GM12873 (cell line): ENCODE results near the gene TP73.

ENCODE experiments used
- TF ChIP-seq, protein P1 (sequence below): IDR thresholded peaks from 2 replicates; pipeline ENCODE4 v1.5.1; 2012; ENCODE audit warnings: low read depth, mild to moderate bottlenecking, moderate library complexity, low read length, control low read depth; ENCODE audit not compliant: insufficient read depth; ENCODE audit errors: missing control alignments

Gene TP73

GRCh38 chr1:3759796-3760195 is 107.5 kb downstream of the TP73 start:
- TF ChIP-seq, protein P1, sequence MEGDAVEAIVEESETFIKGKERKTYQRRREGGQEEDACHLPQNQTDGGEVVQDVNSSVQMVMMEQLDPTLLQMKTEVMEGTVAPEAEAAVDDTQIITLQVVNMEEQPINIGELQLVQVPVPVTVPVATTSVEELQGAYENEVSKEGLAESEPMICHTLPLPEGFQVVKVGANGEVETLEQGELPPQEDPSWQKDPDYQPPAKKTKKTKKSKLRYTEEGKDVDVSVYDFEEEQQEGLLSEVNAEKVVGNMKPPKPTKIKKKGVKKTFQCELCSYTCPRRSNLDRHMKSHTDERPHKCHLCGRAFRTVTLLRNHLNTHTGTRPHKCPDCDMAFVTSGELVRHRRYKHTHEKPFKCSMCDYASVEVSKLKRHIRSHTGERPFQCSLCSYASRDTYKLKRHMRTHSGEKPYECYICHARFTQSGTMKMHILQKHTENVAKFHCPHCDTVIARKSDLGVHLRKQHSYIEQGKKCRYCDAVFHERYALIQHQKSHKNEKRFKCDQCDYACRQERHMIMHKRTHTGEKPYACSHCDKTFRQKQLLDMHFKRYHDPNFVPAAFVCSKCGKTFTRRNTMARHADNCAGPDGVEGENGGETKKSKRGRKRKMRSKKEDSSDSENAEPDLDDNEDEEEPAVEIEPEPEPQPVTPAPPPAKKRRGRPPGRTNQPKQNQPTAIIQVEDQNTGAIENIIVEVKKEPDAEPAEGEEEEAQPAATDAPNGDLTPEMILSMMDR = no peak

- TF ChIP-seq, protein P1 = no peak
Observed at GRCh38 chr1:3761296-3762010, 109.1 kb downstream of the TP73 start.

DNA sequence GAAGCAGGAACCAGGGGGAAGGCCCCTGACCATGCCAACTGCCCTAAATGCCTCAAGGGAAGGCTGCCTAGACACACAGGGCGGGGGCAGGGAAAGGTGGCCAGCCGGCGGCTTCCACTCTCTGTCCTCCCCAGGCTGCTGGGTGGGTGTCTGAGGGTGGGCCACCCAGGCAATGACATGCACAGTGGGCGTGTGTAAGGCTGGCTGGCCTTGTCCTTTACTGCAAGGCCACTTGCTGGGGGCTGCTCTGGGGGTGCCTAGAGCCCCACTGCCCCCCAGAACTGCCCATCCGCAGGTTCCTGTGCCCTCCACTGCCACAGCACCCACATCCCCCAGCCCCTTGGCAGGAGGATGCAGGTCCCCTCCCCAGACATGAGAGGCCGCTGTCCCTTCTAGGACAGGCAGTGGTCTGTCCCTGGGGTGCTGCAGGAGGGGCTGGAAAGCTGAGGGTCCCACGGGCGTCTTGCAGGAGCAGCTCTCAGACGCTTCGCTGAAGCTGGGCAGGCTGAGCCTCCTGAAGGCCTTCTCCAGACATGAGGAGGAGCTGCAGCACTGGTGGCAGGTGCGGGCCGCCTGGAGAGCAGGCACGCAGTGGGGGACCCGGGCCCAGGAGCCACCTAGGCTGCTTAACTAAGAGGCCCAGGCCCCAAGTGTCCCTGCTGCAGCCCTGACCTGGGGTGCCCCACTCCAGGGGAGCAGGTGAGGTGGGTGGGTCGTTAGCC is 110.0 kb downstream of the TP73 start:
- TF ChIP-seq, protein P1 = no peak

GRCh38 chr1:3762873-3763228 is 110.5 kb downstream of the TP73 start:
- TF ChIP-seq, protein P1 = no peak

DNA sequence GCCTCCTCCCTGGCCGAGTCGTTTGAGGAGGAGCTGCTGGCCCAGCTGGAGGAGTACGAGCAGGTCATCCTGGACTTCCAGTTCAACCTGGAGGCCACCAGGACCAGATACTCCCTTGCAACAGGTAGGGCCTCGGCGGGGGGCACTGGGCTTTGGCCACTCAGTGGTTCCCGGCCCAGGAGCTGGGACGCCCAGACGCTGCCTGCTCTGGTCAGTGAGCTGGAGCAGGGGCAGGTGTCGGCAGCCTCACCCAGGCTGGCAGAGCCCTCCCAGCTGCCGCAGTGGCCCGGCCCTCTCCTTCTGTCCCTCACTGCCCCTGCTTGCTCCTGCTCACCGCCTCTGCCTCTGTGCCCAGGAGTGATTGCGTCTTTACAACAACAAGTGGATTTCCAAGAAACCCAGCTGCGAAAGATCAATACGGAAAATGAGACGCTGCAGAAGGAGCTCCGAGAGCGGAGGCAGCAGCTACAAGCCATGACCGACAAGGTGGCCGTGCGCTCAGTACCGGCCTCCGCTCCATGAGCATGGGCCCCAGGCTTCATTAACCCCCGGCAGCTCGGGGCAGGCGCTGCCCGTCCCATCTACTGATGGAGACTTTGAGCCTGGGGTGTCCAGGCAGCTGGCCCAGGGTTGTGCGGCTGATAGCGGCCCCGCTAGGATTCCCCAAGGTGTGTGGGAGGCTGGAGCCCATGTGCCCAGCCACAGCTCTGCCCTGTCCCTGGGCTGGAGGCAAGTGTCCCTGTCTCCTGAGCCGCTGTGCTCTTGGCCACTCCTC is 111.2 kb downstream of the TP73 start:
- TF ChIP-seq, protein P1 = no peak

DNA sequence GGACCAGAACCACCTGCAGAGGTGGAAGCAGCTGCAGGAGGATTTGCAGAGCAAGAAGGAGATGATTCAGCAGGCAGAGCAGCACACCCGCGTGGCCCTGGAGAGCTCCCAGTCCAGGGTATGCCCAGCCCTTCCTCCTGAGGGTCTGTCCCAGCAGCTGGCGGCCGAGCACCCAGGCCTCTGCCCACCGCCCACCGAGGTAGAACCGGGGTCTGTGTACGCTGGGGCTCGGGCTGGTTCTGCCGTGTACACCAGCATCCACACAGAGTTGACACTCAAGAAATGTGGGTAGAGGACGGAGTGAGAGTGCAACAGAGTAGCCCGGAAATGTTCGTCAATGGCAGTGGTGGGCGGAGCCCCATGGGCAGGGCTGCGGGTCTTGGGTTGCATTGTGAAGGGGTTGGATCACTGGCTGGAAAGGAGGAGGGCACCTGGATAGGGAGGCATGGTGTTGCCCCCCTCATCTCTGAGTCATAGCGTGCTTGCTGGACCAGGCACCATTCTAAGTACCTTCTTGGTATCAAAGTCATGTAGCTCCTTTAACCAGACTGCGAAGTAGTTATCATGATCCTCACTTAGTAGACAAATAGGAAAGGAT is 115.1 kb downstream of the TP73 start:
- TF ChIP-seq, protein P1 = no peak

DNA sequence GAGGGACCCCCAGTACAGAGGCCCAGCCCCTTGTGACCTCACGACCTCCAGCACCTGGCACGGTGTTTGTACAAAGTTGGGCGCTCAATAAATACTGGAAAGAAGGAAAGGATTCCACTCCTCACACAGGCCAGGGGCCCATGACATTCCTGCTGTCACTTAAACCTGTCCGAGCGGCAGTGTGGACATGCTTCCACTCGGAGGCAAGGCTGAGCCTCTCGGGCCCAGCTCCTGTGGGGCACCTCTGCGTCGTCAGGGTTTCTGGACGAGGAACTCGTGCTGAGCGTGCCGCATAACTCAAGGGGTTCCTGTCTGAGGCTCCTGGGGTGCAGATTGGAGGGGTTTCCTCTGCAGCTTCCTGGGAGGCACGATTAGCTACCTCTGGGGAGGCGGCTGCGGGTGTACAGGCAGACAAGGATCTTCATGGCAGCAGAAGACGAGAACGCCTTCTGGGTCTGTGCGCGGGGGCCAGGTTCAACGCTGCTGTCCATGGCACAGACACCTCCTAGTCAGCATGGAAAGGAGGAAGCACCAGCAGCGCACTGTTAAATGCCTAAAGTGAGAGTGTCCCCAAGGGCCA is 116.6 kb downstream of the TP73 start:
- TF ChIP-seq, protein P1 = no peak
